Measurements from ENCODE around the gene PDZD4. TPM values are rescaled to one million over a fixed set of nuclear protein-coding genes. Genes with fewer than 3 reads are reported as not detected.

PDZD4 gene
- polyA plus RNA-seq, 1 of the 3 experiments (the other 2 are of a cell fraction) = 1.9 TPM

- Histone ChIP-seq H3K27me3 (ENCODE audit: insufficient read depth) (peaks cover 21% of the 10 kb centered on the region), H3K4me1 (ENCODE audit: control insufficient read depth in 1 of 2, insufficient read depth in 2 of 2, low read depth in 1 of 2, low read length in 1 of 2) (peaks cover 0 to 49% of the 10 kb centered on the region in 2 experiments; a peak in 1 of 4 replicates), H3K4me2 (no peak overlapping the region), H3K36me3 (replicated peaks in 1 of 2; ENCODE audit: control insufficient read depth in 1 of 2, insufficient read depth in 2 of 2, low read length in 1 of 2) (no peaks in the 10 kb centered on the region), H2AFZ (ENCODE audit: low read depth) (no peak overlapping the region), H3K9ac (no peak overlapping the region), H3K27ac (ENCODE audit: low read depth in 2 of 2, low read length in 1 of 2) (peak overlapping the region in 1 of 2 experiments; percentile 87; a peak in 2 of 4 replicates), H3K4me3 (ENCODE audit: low read depth in 2 of 2, low read length in 1 of 2) (no peak overlapping the region; a peak in 1 of 4 replicates), H3F3A (replicated peaks; ENCODE audit: insufficient read depth) (no peaks in the 10 kb centered on the region), H3K9me3 (no peaks in the 10 kb centered on the region), H3K9me2 (no peaks in the 10 kb centered on the region), H4K20me1 (ENCODE audit: insufficient read depth) (peaks cover 7% of the 10 kb centered on the region; the same call in 1 of the 2 replicates), H3K79me2 (ENCODE audit: insufficient read depth) (no peaks in the 10 kb centered on the region)
- WGBS (ENCODE audit: low lambda C conversion rate) = 17% methylated on average over 28 of the region's 28 CpGs
- CTCF ChIA-PET = interaction anchor here (0.9 to 2.3 kb wide), 4 partner anchors 43 to 67 kb away, joined by 3 to 8 read pairs (median 5); no protein-coding TSS in a partner anchor
- peak; percentile 81 for DNase-seq
- TF ChIP-seq YY1 (IDR thresholded peaks at IDR 0.05; ENCODE audit: low read depth) = no peak
- TF ChIP-seq RAD21 (IDR thresholded peaks at IDR 0.05; ENCODE audit: low read length) = peak; percentile 10; the same call in 1 of the 2 replicates
- TF ChIP-seq NRF1 (IDR thresholded peaks at IDR 0.05; ENCODE audit: low read depth, low read length) = peak; percentile 50; the same call in 1 of the 2 replicates
- TF ChIP-seq MXI1 (IDR thresholded peaks at IDR 0.05; ENCODE audit: low read depth, low read length) = 0 out of 2 replicates have a peak, but pooled peaks have one; percentile 22
- POLR2A ChIA-PET = interaction anchor here (0.6 to 2.7 kb wide), 7 partner anchors 12 to 85 kb away, joined by 3 to 9 read pairs (median 5); partner anchors contain the start of genes IDH3G and SSR4
These were observed 48.8 kb upstream of the PDZD4 start for GRCh38 chrX:153878969-153879653.

GRCh38 chrX:153878345-153878744, 48.0 kb upstream of the PDZD4 start:
- Histone ChIP-seq H4K20me1 (ENCODE audit: insufficient read depth) (peaks cover 7% of the 10 kb centered on the region; the same call in 1 of the 2 replicates), H3K9ac (no peak overlapping the region), H3K4me3 (ENCODE audit: low read depth in 2 of 2, low read length in 1 of 2) (no peak overlapping the region), H3K4me1 (ENCODE audit: control insufficient read depth in 1 of 2, insufficient read depth in 2 of 2, low read depth in 1 of 2, low read length in 1 of 2) (peaks cover 0 to 49% of the 10 kb centered on the region in 2 experiments; a peak in 1 of 4 replicates), H3K79me2 (ENCODE audit: insufficient read depth) (no peaks in the 10 kb centered on the region), H3K27me3 (ENCODE audit: insufficient read depth) (peaks cover 21% of the 10 kb centered on the region), H3K4me2 (no peak overlapping the region), H3F3A (replicated peaks; ENCODE audit: insufficient read depth) (no peaks in the 10 kb centered on the region), H3K9me2 (no peaks in the 10 kb centered on the region), H3K36me3 (replicated peaks in 1 of 2; ENCODE audit: control insufficient read depth in 1 of 2, insufficient read depth in 2 of 2, low read length in 1 of 2) (no peaks in the 10 kb centered on the region), H2AFZ (ENCODE audit: low read depth) (no peak overlapping the region), H3K9me3 (no peaks in the 10 kb centered on the region), H3K27ac (ENCODE audit: low read depth in 2 of 2, low read length in 1 of 2) (peak overlapping the region in 1 of 2 experiments; percentile 87; a peak in 2 of 4 replicates)
- TF ChIP-seq SIN3A (IDR thresholded peaks at IDR 0.05; ENCODE audit: borderline replicate concordance, low read depth, low read length) (no peak), FOXM1 (IDR thresholded peaks at IDR 0.05; ENCODE audit: low read depth) (no peak), EZH2phosphoT487 (IDR thresholded peaks at IDR 0.05; ENCODE audit: borderline replicate concordance, low read depth) (no peak), CHD2 (IDR thresholded peaks at IDR 0.05; ENCODE audit: low read length, partially characterized antibody) (no peak), EP300 (IDR thresholded peaks at IDR 0.05; ENCODE audit: borderline replicate concordance in 1 of 2, low read depth in 1 of 2, low read length in 1 of 2) (no peak), MAX (IDR thresholded peaks at IDR 0.05; ENCODE audit: low read depth) (no peak), TCF12 (IDR thresholded peaks at IDR 0.05) (no peak), YY1 (IDR thresholded peaks at IDR 0.05; ENCODE audit: low read depth) (no peak), SMC3 (IDR thresholded peaks at IDR 0.05; ENCODE audit: low read depth, low read length) (no peak), USF2 (IDR thresholded peaks at IDR 0.05; ENCODE audit: borderline replicate concordance, low read depth, low read length) (no peak), CTCF (IDR thresholded peaks at IDR 0.05) (no peak), ELF1 (IDR thresholded peaks at IDR 0.05) (no peak), TEAD4 (IDR thresholded peaks at IDR 0.05; ENCODE audit: borderline replicate concordance, insufficient read depth) (no peak), FOXJ3 (CRISPR knock-in tag; IDR thresholded peaks at IDR 0.05) (no peak)
- DNase-seq = peak; percentile 33
- WGBS (ENCODE audit: low lambda C conversion rate) = 43% methylated on average over 5 of the region's 5 CpGs
- CTCF ChIA-PET = interaction anchor here (0.9 to 2.3 kb wide), 4 partner anchors 44 to 68 kb away, joined by 3 to 8 read pairs (median 5); no protein-coding TSS in a partner anchor
- POLR2A ChIA-PET = interaction anchor here (0.6 to 2.7 kb wide), 7 partner anchors 11 to 495 kb away, joined by 3 to 9 read pairs (median 5); partner anchors contain the start of genes IDH3G and SSR4
